Retinal pigment epithelial cell (primary cell): Measurements from ENCODE around the gene PLEKHA7.

Source experiments
- DNase-seq: peaks from one replicate; pipeline ENCODE4 v3.0.0-alpha.2; 2010; ENCODE audit warnings: low read depth
- H3K4me3 ChIP-seq: 2 replicates; pipeline ENCODE4 v1.5.1; 2011; ENCODE audit warnings: mild to moderate bottlenecking, low read length, control low read depth, moderate library complexity
- TF ChIP-seq, protein P1 (sequence below): conservative IDR thresholded peaks from 2 replicates; pipeline ENCODE4 v1.5.1; 2011; ENCODE audit warnings: low read depth, low read length, control low read depth, inconsistent platforms

PLEKHA7 gene

DNA sequence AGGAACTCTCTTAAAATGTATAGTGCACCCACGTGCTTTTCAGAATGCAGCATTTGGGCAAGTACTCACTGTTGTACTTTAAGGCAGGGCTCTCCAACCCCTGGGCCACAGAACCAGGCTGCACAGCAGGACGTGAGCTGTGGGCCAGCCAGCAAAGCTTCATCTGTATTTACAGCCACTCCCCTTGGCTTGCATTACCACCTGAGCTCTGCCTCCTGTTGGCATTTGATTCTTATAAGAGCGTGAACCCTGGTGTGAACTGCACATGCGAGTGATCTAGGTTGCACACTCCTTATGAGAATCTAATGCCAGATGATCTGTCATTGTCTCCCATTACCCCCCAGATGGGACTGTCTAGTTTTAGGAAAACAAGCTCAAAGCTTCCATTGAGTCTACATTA is 272.7 kb downstream of the PLEKHA7 start:
- TF ChIP-seq, protein P1, sequence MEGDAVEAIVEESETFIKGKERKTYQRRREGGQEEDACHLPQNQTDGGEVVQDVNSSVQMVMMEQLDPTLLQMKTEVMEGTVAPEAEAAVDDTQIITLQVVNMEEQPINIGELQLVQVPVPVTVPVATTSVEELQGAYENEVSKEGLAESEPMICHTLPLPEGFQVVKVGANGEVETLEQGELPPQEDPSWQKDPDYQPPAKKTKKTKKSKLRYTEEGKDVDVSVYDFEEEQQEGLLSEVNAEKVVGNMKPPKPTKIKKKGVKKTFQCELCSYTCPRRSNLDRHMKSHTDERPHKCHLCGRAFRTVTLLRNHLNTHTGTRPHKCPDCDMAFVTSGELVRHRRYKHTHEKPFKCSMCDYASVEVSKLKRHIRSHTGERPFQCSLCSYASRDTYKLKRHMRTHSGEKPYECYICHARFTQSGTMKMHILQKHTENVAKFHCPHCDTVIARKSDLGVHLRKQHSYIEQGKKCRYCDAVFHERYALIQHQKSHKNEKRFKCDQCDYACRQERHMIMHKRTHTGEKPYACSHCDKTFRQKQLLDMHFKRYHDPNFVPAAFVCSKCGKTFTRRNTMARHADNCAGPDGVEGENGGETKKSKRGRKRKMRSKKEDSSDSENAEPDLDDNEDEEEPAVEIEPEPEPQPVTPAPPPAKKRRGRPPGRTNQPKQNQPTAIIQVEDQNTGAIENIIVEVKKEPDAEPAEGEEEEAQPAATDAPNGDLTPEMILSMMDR: no peak
- no peak for DNase-seq
- H3K4me3 ChIP-seq: no peak overlapping the region

DNA sequence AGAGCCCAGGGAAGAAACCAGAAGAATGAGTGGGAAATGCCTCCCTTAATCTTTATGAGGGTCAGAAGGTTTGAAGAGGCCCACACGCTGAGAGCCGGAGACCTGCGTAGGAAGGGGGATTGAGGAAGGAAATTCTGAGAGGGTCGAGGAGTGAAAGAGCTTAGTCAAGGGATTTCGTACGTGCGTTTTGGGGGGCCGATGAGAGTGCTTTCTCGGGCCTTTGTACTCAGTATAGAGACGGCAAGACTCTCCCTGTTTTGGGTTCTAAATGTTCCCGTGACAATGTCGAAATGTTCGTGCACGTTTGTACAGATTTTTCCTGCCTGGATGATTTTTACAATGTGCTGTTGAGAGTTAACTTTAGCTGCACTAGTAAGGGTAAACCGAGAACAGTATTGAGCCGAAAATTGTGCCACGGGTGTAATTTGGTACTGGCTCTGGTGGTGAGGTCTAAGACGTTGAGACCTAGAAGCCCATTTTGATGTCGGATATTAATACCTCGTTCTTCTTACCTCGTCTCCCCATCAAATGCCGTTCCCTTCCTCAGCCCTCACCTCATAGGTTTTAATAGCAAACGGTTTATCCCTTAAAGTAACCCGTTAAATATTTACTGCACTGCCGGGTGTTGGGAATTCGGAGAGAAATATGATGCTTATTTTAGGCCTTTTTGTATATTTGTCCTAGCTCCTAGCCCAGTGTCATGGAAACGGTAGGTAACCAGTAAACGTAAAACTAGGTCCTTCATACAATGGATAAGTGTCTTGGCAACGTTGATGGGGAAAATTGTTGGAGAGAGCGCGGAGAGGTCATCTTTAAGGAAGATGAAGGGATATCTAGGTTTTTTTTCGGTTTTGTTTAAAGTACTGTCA is 275.0 kb downstream of the PLEKHA7 start:
- no peak for DNase-seq
- TF ChIP-seq, protein P1: no peak
- peak overlapping the region; percentile 92 for H3K4me3 ChIP-seq

DNA sequence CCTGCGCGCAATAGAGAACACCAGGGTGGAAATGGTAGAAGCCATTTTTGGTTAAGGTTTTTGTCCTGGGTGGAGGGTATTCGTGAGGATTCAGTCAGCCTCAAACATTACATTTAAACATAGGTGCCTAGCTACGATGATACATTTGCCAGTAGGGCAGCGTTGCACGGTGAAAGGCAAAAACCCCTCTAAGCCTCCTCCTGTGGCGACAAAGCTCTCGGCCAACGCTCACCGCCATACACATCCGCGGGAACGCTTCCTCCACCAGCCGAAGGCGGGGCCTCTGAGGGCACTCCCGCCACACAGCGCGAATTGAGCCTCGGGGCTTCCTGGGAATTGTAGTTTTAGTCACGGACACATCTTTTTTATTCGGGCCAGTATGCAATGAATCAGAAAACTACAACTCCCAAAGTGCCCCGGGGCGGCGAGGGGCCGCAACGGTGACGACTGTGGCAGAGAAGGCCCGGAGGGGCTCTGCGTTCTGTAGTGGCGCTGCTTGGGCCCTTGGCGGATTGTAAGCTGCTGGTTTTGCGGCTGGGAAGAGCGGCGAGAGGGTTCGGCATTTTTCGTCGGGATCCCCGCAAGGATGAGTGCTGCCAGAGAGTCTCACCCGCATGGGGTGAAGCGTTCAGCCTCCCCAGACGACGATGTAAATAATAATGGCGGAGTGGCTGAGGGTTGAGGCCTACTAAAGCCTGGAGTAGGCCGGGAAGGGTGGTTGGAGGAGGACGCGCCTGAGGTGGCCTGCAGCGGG is 275.8 kb downstream of the PLEKHA7 start, which contains the start of gene C11orf58:
Gene C11orf58 (plus strand): TSS at position 455 of the 754 bp plus-strand sequence. CDS start 132 bp downstream, at position 587.
- TF ChIP-seq, protein P1: peak; percentile 9
- H3K4me3 ChIP-seq: peak within 1 kb of the TSS; percentile 92
- DNase-seq: peak; percentile 85

DNA sequence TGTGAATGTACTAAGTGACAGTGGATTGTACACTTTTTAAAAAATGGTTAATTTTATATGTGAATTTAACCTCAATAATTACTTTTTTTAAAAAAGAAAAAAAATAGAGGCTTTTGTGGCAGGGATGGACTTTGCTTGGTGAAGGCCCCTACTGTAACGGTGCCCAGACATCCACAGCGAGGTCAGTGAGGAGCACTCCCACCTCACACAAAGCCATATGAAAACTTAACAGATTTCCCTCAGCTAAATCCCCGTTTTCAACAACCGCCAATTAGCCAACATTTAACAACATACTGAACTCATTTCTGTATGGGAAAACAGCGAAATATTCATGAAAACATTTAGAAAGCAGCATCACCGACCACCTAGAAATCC is 276.4 kb downstream of the PLEKHA7 start:
- TF ChIP-seq, protein P1: no peak
- DNase-seq: no peak
- H3K4me3 ChIP-seq: peak overlapping the region; percentile 92
